WTC11 (cell line): Measurements from ENCODE around the gene CST3. TPM values are rescaled to one million over a fixed set of nuclear protein-coding genes. Genes with fewer than 3 reads are reported as not detected.

Experiments
- ATAC-seq: fragments of 200-7000 bp; cut with Tn5 transposase; 2 replicates; pipeline ENCODE4 v1.10.0; 2021; ENCODE audit warnings: mild to moderate bottlenecking, moderate library complexity
- CTCF ChIA-PET: fragments of 300-600 bp; sonication (Branson Sonifier 250); formaldehyde crosslinking; loops from one replicate; lab custom pipeline; 2021; ENCODE audit warnings: antibody characterized with exemption; lab: Charles Lee
- POLR2A ChIA-PET: fragments of 350-600 bp; sonication (Branson Sonifier 250); formaldehyde crosslinking; loops from one replicate; lab custom pipeline; 2021; ENCODE audit warnings: antibody characterized with exemption; lab: Charles Lee
- DNase-seq: peaks from one replicate; pipeline ENCODE4 v3.0.0; 2021; ENCODE audit warnings: low spot score
- H3K27ac Mint-ChIP-seq: 2 replicates; pipeline ENCODE4 v1.8.0; 2021; ENCODE audit warnings: mixed read lengths
- H3K27me3 Mint-ChIP-seq: 2 replicates; pipeline ENCODE4 v1.8.0; 2021; ENCODE audit warnings: low read depth, mild to moderate bottlenecking, moderate library complexity, mixed read lengths
- H3K36me3 Mint-ChIP-seq: 2 replicates; pipeline ENCODE4 v1.8.0; 2021; ENCODE audit warnings: mixed read lengths
- H3K4me1 Mint-ChIP-seq: 2 replicates; pipeline ENCODE4 v1.8.0; 2022; ENCODE audit warnings: mixed read lengths
- H3K4me3 Mint-ChIP-seq: 2 replicates; pipeline ENCODE4 v1.8.0; 2021; ENCODE audit warnings: mild to moderate bottlenecking, moderate library complexity, mixed read lengths
- H3K9me3 Mint-ChIP-seq: 2 replicates; pipeline ENCODE4 v1.8.0; 2021; ENCODE audit warnings: mixed read lengths
- ARID4B ChIP-seq: sonication (generic); formaldehyde crosslinking; IDR thresholded peaks from 2 replicates; pipeline ENCODE4 v1.8.0; 2023; ENCODE audit warnings: missing genetic modification reagents, mild to moderate bottlenecking, borderline replicate concordance
- ATF1 ChIP-seq: sonication (generic); formaldehyde crosslinking; IDR thresholded peaks from 2 replicates; pipeline ENCODE4 v1.8.1; 2023; ENCODE audit warnings: mild to moderate bottlenecking, moderate library complexity, missing genetic modification reagents
- CBFB ChIP-seq: sonication (generic); formaldehyde crosslinking; IDR thresholded peaks from 2 replicates; pipeline ENCODE4 v1.8.1; 2022; ENCODE audit warnings: mild to moderate bottlenecking, low read depth, missing genetic modification reagents
- CREM ChIP-seq: sonication (generic); formaldehyde crosslinking; IDR thresholded peaks from 2 replicates; pipeline ENCODE4 v1.8.1; 2022; ENCODE audit warnings: mild to moderate bottlenecking, missing genetic modification reagents, moderate library complexity
- ELF4 ChIP-seq: sonication (generic); formaldehyde crosslinking; IDR thresholded peaks from 2 replicates; pipeline ENCODE4 v1.8.1; 2022; ENCODE audit warnings: low read depth, mild to moderate bottlenecking, moderate library complexity, missing genetic modification reagents
- EMX1 ChIP-seq: fragments of 250-450 bp; sonication (Bioruptor Pico); IDR thresholded peaks from 2 replicates; pipeline ENCODE4 v1.8.0; 2021; ENCODE audit warnings: mild to moderate bottlenecking
- FOXJ3 ChIP-seq: sonication (generic); formaldehyde crosslinking; IDR thresholded peaks from 2 replicates; pipeline ENCODE4 v1.9.0; 2021; ENCODE audit warnings: missing genetic modification reagents, mild to moderate bottlenecking, borderline replicate concordance
- GABPB1 ChIP-seq: sonication (generic); formaldehyde crosslinking; IDR thresholded peaks from 2 replicates; pipeline ENCODE4 v1.8.1; 2023; ENCODE audit warnings: mild to moderate bottlenecking, missing genetic modification reagents
- GTF2I ChIP-seq: fragments of 250-450 bp; sonication (Bioruptor Pico); conservative IDR thresholded peaks from 2 replicates; pipeline ENCODE4 v1.4.0; 2021; ENCODE audit warnings: mild to moderate bottlenecking
- JUN ChIP-seq: sonication (generic); formaldehyde crosslinking; IDR thresholded peaks from 2 replicates; pipeline ENCODE4 v1.8.0; 2023; ENCODE audit warnings: mild to moderate bottlenecking, missing genetic modification reagents
- KAT7 ChIP-seq: sonication (generic); formaldehyde crosslinking; IDR thresholded peaks from 2 replicates; pipeline ENCODE4 v1.8.1; 2023; ENCODE audit warnings: missing genetic modification reagents, mild to moderate bottlenecking, borderline replicate concordance
- NFYB ChIP-seq: sonication (generic); formaldehyde crosslinking; conservative IDR thresholded peaks from 2 replicates; pipeline ENCODE4 v1.8.0; 2022; ENCODE audit warnings: low read depth, missing genetic modification reagents
- NR1H2 ChIP-seq: sonication (generic); formaldehyde crosslinking; IDR thresholded peaks from 2 replicates; pipeline ENCODE4 v1.9.0; 2021; ENCODE audit warnings: mild to moderate bottlenecking, moderate library complexity, missing genetic modification reagents
- NR2C2 ChIP-seq: sonication (generic); formaldehyde crosslinking; IDR thresholded peaks from 2 replicates; pipeline ENCODE4 v1.8.0; 2022; ENCODE audit warnings: mild to moderate bottlenecking, missing genetic modification reagents
- RELA ChIP-seq: sonication (generic); formaldehyde crosslinking; IDR thresholded peaks from 2 replicates; pipeline ENCODE4 v1.8.1; 2022; ENCODE audit warnings: missing genetic modification reagents, mild to moderate bottlenecking, borderline replicate concordance
- SMAD4 ChIP-seq: sonication (generic); formaldehyde crosslinking; IDR thresholded peaks from 2 replicates; pipeline ENCODE4 v1.8.0; 2022; ENCODE audit warnings: mild to moderate bottlenecking, missing genetic modification reagents
- USF1 ChIP-seq: sonication (generic); formaldehyde crosslinking; IDR thresholded peaks from 2 replicates; pipeline ENCODE4 v1.8.0; 2022; ENCODE audit warnings: mild to moderate bottlenecking, missing genetic modification reagents
- ZNF138 ChIP-seq: sonication (generic); formaldehyde crosslinking; conservative IDR thresholded peaks from 2 replicates; pipeline ENCODE4 v1.8.1; 2022; ENCODE audit warnings: mild to moderate bottlenecking, moderate library complexity, missing genetic modification reagents
- ZNF317 ChIP-seq: sonication (generic); formaldehyde crosslinking; IDR thresholded peaks from 2 replicates; pipeline ENCODE4 v1.8.1; 2023; ENCODE audit warnings: low read depth, mild to moderate bottlenecking, moderate library complexity, missing genetic modification reagents, borderline replicate concordance
- ZNF425 ChIP-seq: fragments of 250-450 bp; sonication (Bioruptor Pico); conservative IDR thresholded peaks from 2 replicates; pipeline ENCODE4 v1.9.0; 2021; ENCODE audit warnings: mild to moderate bottlenecking
- ZNF671 ChIP-seq: fragments of 250-450 bp; sonication (Bioruptor Pico); IDR thresholded peaks from 2 replicates; pipeline ENCODE4 v1.8.0; 2021; ENCODE audit warnings: mild to moderate bottlenecking
- total RNA-seq: library from RNA; stranded (reverse); gene quantifications from 3 replicates; pipeline ENCODE4 v1.2.3, GENCODE V29; 2021
- TF ChIP-seq, protein P1 (sequence below): fragments of 250-450 bp; sonication (Bioruptor Pico); IDR thresholded peaks from 2 replicates; pipeline ENCODE4 v1.9.0; 2021; ENCODE audit warnings: mild to moderate bottlenecking
- TF ChIP-seq, protein P2 (sequence below): sonication (generic); formaldehyde crosslinking; IDR thresholded peaks from 2 replicates; pipeline ENCODE4 v1.8.1; 2022; ENCODE audit warnings: mild to moderate bottlenecking, missing genetic modification reagents, moderate library complexity, borderline replicate concordance
- TF ChIP-seq, protein P3 (sequence below): sonication (generic); formaldehyde crosslinking; IDR thresholded peaks from 2 replicates; pipeline ENCODE4 v1.8.1; 2023; ENCODE audit warnings: mild to moderate bottlenecking, missing genetic modification reagents, borderline replicate concordance

Gene CST3
- total RNA-seq, 1 experiment from 2014 or later, result 52.1 TPM

GRCh38 chr20:23629017-23629541, 8.7 kb downstream of the CST3 start:
- DNase-seq, result no peak
- POLR2A ChIA-PET, result no interaction called here

GRCh38 chr20:23628402-23629016, 9.2 kb downstream of the CST3 start:
- DNase-seq (no peak), ATAC-seq (no peak)
- peaks cover 2% of the 10 kb centered on the region; the same call in 1 of the 2 replicates for H3K27me3 Mint-ChIP-seq
- no peaks in the 10 kb centered on the region; the same call in 1 of the 2 replicates for H3K9me3 Mint-ChIP-seq
- ChIA-PET CTCF (no interaction called here), POLR2A (no interaction called here)
- peaks cover 29% of the 10 kb centered on the region for H3K4me1 Mint-ChIP-seq
- no peak overlapping the region for H3K4me3 Mint-ChIP-seq
- H3K36me3 Mint-ChIP-seq, result no peaks in the 10 kb centered on the region
- no peak overlapping the region for H3K27ac Mint-ChIP-seq
- no peak for TF ChIP-seq JUN (CRISPR knock-in tag)
- no peak for TF ChIP-seq FOXJ3 (CRISPR knock-in tag)
- TF ChIP-seq GABPB1 (CRISPR knock-in tag), result no peak
- TF ChIP-seq ATF1 (CRISPR knock-in tag), result no peak
- TF ChIP-seq ZNF425, result no peak
- no peak for TF ChIP-seq EMX1 (CRISPR knock-in tag)
- TF ChIP-seq NR1H2 (CRISPR knock-in tag), result no peak
- TF ChIP-seq ARID4B, result no peak
- TF ChIP-seq ZNF138 (CRISPR knock-in tag), result no peak

More at GRCh38 chr20:23629017-23629541, 8.7 kb downstream of the CST3 start:
- peak; percentile 40 for ATAC-seq
- Mint-ChIP-seq H3K36me3 (no peaks in the 10 kb centered on the region), H3K4me3 (no peak overlapping the region), H3K27ac (no peak overlapping the region), H3K4me1 (peaks cover 29% of the 10 kb centered on the region), H3K9me3 (no peaks in the 10 kb centered on the region; the same call in 1 of the 2 replicates), H3K27me3 (peaks cover 2% of the 10 kb centered on the region; the same call in 1 of the 2 replicates)
- no peak for TF ChIP-seq ELF4 (CRISPR knock-in tag)
- no peak for TF ChIP-seq NFYB
- TF ChIP-seq ZNF317 (CRISPR knock-in tag), result no peak
- TF ChIP-seq, protein P1, sequence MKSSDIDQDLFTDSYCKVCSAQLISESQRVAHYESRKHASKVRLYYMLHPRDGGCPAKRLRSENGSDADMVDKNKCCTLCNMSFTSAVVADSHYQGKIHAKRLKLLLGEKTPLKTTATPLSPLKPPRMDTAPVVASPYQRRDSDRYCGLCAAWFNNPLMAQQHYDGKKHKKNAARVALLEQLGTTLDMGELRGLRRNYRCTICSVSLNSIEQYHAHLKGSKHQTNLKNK (CRISPR knock-in tag), result no peak
- TF ChIP-seq KAT7, result no peak
- no peak for TF ChIP-seq SMAD4 (CRISPR knock-in tag)
- TF ChIP-seq, protein P2, sequence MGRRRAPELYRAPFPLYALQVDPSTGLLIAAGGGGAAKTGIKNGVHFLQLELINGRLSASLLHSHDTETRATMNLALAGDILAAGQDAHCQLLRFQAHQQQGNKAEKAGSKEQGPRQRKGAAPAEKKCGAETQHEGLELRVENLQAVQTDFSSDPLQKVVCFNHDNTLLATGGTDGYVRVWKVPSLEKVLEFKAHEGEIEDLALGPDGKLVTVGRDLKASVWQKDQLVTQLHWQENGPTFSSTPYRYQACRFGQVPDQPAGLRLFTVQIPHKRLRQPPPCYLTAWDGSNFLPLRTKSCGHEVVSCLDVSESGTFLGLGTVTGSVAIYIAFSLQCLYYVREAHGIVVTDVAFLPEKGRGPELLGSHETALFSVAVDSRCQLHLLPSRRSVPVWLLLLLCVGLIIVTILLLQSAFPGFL (CRISPR knock-in tag), result 0 out of 2 replicates have a peak, but pooled peaks have one; percentile 54
- TF ChIP-seq GTF2I (CRISPR knock-in tag), result no peak
- no peak for TF ChIP-seq NR2C2
- no peak for TF ChIP-seq CBFB (CRISPR knock-in tag)
- no peak for TF ChIP-seq RELA (CRISPR knock-in tag)
- TF ChIP-seq GABPB1 (CRISPR knock-in tag), result peak; percentile 50
- no peak for TF ChIP-seq CREM
- TF ChIP-seq USF1 (CRISPR knock-in tag), result no peak
- TF ChIP-seq, protein P3, sequence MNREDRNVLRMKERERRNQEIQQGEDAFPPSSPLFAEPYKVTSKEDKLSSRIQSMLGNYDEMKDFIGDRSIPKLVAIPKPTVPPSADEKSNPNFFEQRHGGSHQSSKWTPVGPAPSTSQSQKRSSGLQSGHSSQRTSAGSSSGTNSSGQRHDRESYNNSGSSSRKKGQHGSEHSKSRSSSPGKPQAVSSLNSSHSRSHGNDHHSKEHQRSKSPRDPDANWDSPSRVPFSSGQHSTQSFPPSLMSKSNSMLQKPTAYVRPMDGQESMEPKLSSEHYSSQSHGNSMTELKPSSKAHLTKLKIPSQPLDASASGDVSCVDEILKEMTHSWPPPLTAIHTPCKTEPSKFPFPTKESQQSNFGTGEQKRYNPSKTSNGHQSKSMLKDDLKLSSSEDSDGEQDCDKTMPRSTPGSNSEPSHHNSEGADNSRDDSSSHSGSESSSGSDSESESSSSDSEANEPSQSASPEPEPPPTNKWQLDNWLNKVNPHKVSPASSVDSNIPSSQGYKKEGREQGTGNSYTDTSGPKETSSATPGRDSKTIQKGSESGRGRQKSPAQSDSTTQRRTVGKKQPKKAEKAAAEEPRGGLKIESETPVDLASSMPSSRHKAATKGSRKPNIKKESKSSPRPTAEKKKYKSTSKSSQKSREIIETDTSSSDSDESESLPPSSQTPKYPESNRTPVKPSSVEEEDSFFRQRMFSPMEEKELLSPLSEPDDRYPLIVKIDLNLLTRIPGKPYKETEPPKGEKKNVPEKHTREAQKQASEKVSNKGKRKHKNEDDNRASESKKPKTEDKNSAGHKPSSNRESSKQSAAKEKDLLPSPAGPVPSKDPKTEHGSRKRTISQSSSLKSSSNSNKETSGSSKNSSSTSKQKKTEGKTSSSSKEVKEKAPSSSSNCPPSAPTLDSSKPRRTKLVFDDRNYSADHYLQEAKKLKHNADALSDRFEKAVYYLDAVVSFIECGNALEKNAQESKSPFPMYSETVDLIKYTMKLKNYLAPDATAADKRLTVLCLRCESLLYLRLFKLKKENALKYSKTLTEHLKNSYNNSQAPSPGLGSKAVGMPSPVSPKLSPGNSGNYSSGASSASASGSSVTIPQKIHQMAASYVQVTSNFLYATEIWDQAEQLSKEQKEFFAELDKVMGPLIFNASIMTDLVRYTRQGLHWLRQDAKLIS (CRISPR knock-in tag), result no peak
- no peak for TF ChIP-seq ZNF671 (CRISPR knock-in tag)
- CTCF ChIA-PET, result no interaction called here
